AG09319 (cell line): ENCODE results near the gene FHIT.

ENCODE experiments used
- DNase-seq: peaks from one replicate; pipeline ENCODE4 v3.0.0-alpha.2; 2010; ENCODE audit warnings: low read depth; ENCODE audit errors: extremely low read depth
- TF ChIP-seq, protein P1 (sequence below): IDR thresholded peaks from 2 replicates; pipeline ENCODE4 v1.5.1; 2011; ENCODE audit warnings: low read depth, mild to moderate bottlenecking, inconsistent platforms, low read length, moderate library complexity

The FHIT gene

DNA sequence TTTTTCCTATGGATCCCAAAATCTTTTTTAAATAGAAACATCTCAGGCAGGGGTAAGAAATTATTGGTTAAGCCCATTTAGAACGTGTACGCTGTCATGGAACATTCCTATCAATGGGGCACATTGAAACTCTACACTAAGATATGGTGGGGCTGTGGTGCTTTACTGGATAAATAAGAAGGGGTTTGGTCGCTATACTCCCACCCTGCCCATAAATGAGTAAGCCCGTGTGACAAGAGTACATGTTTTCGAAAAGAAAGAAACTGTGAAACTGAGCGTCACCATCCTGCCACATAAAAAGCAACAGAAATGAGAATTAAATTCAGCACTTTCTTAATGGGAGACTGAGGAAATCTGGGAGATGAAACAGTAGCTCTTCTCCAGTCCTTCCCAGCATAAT lies 1271.7 kb downstream of the FHIT start:
- TF ChIP-seq, protein P1, sequence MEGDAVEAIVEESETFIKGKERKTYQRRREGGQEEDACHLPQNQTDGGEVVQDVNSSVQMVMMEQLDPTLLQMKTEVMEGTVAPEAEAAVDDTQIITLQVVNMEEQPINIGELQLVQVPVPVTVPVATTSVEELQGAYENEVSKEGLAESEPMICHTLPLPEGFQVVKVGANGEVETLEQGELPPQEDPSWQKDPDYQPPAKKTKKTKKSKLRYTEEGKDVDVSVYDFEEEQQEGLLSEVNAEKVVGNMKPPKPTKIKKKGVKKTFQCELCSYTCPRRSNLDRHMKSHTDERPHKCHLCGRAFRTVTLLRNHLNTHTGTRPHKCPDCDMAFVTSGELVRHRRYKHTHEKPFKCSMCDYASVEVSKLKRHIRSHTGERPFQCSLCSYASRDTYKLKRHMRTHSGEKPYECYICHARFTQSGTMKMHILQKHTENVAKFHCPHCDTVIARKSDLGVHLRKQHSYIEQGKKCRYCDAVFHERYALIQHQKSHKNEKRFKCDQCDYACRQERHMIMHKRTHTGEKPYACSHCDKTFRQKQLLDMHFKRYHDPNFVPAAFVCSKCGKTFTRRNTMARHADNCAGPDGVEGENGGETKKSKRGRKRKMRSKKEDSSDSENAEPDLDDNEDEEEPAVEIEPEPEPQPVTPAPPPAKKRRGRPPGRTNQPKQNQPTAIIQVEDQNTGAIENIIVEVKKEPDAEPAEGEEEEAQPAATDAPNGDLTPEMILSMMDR = no peak
- no peak for DNase-seq

DNA sequence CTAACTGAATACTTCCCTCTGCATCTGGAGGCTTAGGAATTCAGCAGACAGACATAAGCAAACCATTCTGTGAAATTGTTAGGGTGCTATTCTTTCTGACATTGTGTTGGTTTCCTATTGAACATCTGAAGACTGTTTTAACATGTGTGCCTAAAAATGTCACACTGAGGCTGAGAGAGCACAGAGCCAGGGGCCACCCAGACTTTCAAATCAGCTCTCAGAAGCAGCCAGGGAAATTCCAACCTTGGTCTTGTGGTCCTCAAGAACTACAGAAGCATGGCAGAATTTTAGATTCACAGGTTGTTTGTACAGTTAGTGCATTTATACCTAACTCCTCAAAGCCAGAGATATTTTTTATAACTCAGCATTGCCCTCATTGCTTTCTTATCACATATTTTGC lies 1272.3 kb downstream of the FHIT start:
- TF ChIP-seq, protein P1 = no peak
- no peak for DNase-seq

DNA sequence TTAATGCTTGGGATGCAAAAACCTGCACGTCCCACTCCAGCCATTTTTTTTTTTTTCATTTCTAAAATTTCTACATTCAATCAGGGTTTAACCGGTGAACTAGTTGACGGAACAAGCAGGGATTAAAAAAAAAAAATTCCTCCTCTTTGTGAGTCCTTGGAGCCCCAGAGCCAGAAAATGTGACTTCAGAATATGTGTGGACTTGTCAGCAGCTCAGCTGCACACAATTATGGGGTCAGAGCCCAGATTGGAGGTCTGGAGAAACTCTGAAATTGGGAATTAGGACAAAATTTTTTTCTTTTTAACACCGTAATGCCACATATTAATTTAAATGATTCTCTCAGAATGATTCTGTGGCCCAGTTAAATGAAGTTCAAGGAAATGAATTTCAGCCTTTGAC lies 1280.5 kb downstream of the FHIT start:
- DNase-seq = no peak
- TF ChIP-seq, protein P1 = no peak

DNA sequence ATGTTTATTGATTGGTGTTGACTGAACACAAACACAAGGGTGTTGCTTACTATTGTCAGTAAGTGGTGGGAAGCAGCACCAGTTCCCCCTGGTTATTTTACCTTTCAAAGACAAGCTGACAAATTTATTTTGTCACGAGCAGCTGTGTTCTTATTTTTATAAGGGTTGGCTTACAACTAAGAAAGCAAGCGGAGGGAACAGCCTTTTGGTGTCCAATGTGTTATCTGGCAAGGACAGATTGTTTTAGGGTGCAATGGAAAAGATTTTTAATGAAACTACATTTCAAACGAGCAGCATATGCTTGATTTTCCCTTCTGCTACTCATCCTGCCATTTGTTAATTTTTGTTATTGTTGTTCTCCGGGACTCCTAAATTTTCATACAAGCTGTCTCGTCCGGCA lies 1280.9 kb downstream of the FHIT start:
- DNase-seq = no peak
- TF ChIP-seq, protein P1 = no peak

DNA sequence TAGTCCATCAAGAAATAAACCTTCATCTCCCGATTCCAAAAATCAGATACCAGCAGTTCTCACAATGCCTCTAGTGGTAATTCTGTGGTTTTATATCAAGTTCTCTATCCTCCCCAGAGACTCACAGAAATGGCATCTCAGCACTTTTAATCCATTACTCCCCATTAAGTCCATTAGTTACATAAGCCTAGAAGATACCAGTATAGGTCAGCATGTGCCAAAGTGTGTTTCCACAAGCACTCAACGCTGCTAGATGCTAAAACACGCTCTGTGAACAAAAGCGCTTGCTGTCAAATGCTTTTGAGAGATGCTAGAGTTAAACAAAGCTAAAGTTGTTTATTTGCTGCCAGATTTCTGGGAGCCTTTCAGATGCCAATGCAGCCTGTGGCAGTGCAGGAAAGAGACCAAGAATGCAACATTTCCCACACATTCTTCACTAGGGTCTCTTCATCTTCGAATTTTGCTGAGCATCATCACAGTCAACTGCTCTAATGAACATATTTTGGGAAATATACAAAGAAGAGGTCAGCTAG lies 1282.7 kb downstream of the FHIT start:
- no peak for DNase-seq
- TF ChIP-seq, protein P1 = no peak

DNA sequence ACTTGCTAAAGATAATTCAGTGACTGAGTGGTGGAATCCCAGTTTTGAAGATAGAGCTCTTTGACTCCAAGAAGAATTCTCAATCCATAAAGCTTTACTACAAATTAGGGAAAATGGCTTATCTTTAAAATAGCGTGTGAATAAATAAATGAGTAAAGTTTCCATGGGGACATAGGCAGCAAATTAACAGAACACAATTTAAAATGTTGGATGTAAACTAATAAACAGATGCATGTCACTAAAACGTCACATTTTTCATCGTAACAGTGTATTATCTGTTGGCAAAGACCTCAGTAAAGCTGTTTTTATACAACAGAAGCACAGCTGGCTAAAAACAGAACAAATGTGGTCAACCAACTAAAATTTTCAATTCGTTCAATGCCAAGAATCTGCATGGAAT lies 1287.6 kb downstream of the FHIT start:
- DNase-seq = no peak
- TF ChIP-seq, protein P1 = no peak

DNA sequence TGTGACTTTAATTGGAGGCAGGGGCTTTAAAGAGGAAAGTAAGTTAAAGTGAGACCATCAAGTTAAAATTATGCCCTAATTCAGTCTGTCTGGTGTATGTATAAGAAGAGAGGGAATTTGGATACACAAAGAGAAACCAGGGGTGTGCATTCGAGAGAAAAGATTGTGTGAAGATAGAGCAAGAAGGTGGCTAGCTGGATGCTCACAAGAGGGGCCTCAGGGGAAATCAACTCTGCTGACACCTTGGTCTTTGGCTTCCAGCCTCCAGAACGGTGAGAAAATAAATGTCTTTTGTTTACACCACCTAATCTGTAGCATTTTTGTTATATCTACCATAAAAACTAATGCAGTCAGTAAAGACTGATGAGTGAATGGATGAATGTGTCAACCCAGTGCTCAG lies 1294.1 kb downstream of the FHIT start:
- TF ChIP-seq, protein P1 = no peak
- DNase-seq = no peak
